ENCODE data around the gene PUS7L.

Gene PUS7L

GRCh38 chr12:43676183-43676813 is 82.3 kb downstream of the PUS7L start:
- Histone ChIP-seq H3K4me1 (ENCODE audit: control insufficient read depth, low read length) (no peaks in the 10 kb centered on the region), H4K20me1 (ENCODE audit: control insufficient read depth, insufficient read depth, low read depth, low read length) (no peaks in the 10 kb centered on the region), H3K9me3 (ENCODE audit: control insufficient read depth, insufficient read depth, low read length) (no peaks in the 10 kb centered on the region), H3K4me3 (ENCODE audit: low read length) (no peak overlapping the region), H3K27me3 (ENCODE audit: control insufficient read depth, low read length) (no peaks in the 10 kb centered on the region; the same call in 1 of the 2 replicates), H3K36me3 (ENCODE audit: control insufficient read depth, low read length) (no peaks in the 10 kb centered on the region), H3K9me2 (replicated peaks; ENCODE audit: control insufficient read depth, low read length) (no peaks in the 10 kb centered on the region), H3K4me2 (ENCODE audit: low read length) (no peak overlapping the region), H3F3A (ENCODE audit: control insufficient read depth, insufficient read depth) (no peaks in the 10 kb centered on the region), H3K27ac (ENCODE audit: low read depth, low read length) (no peak overlapping the region), H3K79me2 (ENCODE audit: control insufficient read depth, low read length) (no peaks in the 10 kb centered on the region)
- TF ChIP-seq CTCF (IDR thresholded peaks at IDR 0.05; ENCODE audit: low read depth, low read length, poor library complexity, severe bottlenecking) (peak; percentile 83), EZH2phosphoT487 (IDR thresholded peaks at IDR 0.05; ENCODE audit: borderline replicate concordance, low read length) (no peak)

GRCh38 chr12:43675048-43675904 is 83.3 kb downstream of the PUS7L start:
- no peak overlapping the region for H3K4me3 ChIP-seq (ENCODE audit: low read length)
- H3K27me3 ChIP-seq (ENCODE audit: control insufficient read depth, low read length), result no peaks in the 10 kb centered on the region
- H3K36me3 ChIP-seq (ENCODE audit: control insufficient read depth, low read length), result no peaks in the 10 kb centered on the region
- H3K9me2 ChIP-seq (replicated peaks; ENCODE audit: control insufficient read depth, low read length), result no peaks in the 10 kb centered on the region
- H3K9me3 ChIP-seq (ENCODE audit: control insufficient read depth, insufficient read depth, low read length), result no peaks in the 10 kb centered on the region
- H3K4me1 ChIP-seq (ENCODE audit: control insufficient read depth, low read length), result no peaks in the 10 kb centered on the region
- H3K79me2 ChIP-seq (ENCODE audit: control insufficient read depth, low read length), result no peaks in the 10 kb centered on the region
- no peaks in the 10 kb centered on the region for H3F3A ChIP-seq (ENCODE audit: control insufficient read depth, insufficient read depth)
- no peak overlapping the region for H3K27ac ChIP-seq (ENCODE audit: low read depth, low read length)
- H4K20me1 ChIP-seq (ENCODE audit: control insufficient read depth, insufficient read depth, low read depth, low read length), result no peaks in the 10 kb centered on the region
- H3K4me2 ChIP-seq (ENCODE audit: low read length), result no peak overlapping the region
- no peak for TF ChIP-seq EZH2phosphoT487 (IDR thresholded peaks at IDR 0.05; ENCODE audit: borderline replicate concordance, low read length)
- no peak for TF ChIP-seq CTCF (IDR thresholded peaks at IDR 0.05; ENCODE audit: low read depth, low read length, poor library complexity, severe bottlenecking)

- TF ChIP-seq CTCF (IDR thresholded peaks at IDR 0.05; ENCODE audit: low read depth, low read length, poor library complexity, severe bottlenecking) (no peak), EZH2phosphoT487 (IDR thresholded peaks at IDR 0.05; ENCODE audit: borderline replicate concordance, low read length) (no peak)
- H3F3A ChIP-seq (ENCODE audit: control insufficient read depth, insufficient read depth), result no peaks in the 10 kb centered on the region
- no peak overlapping the region for H3K27ac ChIP-seq (ENCODE audit: low read depth, low read length)
- H3K4me3 ChIP-seq (ENCODE audit: low read length), result no peak overlapping the region
- H3K9me3 ChIP-seq (ENCODE audit: control insufficient read depth, insufficient read depth, low read length), result no peaks in the 10 kb centered on the region
- H3K79me2 ChIP-seq (ENCODE audit: control insufficient read depth, low read length), result no peaks in the 10 kb centered on the region
- H3K4me2 ChIP-seq (ENCODE audit: low read length), result no peak overlapping the region
- no peaks in the 10 kb centered on the region for H3K9me2 ChIP-seq (replicated peaks; ENCODE audit: control insufficient read depth, low read length)
- H3K27me3 ChIP-seq (ENCODE audit: control insufficient read depth, low read length), result no peaks in the 10 kb centered on the region
- H3K4me1 ChIP-seq (ENCODE audit: control insufficient read depth, low read length), result no peaks in the 10 kb centered on the region
- H3K36me3 ChIP-seq (ENCODE audit: control insufficient read depth, low read length), result no peaks in the 10 kb centered on the region
- no peaks in the 10 kb centered on the region for H4K20me1 ChIP-seq (ENCODE audit: control insufficient read depth, insufficient read depth, low read depth, low read length)
Observed at GRCh38 chr12:43669373-43669772, 89.2 kb downstream of the PUS7L start.
